ENCODE results near the gene AKNA. TPM values are rescaled to one million over a fixed set of nuclear protein-coding genes. Genes with fewer than 3 reads are reported as not detected.

AKNA gene
- polyA plus RNA-seq, 10 donors: 8.2 to 15.5 (median 9.6) TPM

DNA sequence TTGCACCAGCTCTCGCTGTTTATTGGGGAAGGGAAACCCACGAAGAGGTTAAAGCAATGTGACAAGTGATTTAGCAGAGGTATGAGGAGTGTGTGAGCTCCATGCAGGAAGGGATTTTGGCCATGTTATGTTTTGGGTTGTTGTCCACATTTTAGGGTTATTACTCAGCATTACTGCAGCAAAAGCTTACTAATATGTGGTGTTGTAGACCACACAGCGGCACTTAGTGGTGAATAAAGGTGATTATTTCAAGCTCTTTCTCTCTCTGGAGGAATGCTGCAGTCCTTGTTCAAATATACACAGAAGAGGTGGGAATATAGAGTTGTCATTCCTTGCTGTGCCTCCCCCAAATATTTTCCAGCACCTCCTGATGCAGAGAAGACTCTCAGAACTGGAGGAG, 29.7 kb upstream of the AKNA start:
- peak in 1 of 3 donors; percentile 52 for DNase-seq

DNA sequence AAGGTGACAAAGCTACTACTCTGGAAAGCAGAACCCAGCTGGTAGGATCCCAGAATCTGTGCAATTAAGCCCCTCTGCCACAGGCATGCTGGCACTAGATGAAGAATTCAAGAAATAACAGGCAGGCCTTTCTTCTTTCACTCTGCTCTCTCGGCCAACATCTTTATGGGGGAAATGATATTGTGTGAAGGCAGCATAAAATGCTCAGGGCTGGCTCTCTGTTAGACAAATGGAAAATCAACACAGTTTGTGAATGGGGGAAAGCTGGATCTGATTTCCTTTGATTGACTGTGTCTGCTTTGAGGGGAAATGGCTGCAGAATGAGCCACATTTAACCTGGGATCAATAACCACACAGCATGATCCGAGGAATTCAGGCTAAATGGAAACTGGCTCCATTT, 29.1 kb upstream of the AKNA start:
- no peak for DNase-seq

GRCh38 chr9:114416290-114416689, 28.5 kb upstream of the AKNA start:
- no peak for DNase-seq

GRCh38 chr9:114414346-114414745, 26.6 kb upstream of the AKNA start:
- no peak for DNase-seq

DNA sequence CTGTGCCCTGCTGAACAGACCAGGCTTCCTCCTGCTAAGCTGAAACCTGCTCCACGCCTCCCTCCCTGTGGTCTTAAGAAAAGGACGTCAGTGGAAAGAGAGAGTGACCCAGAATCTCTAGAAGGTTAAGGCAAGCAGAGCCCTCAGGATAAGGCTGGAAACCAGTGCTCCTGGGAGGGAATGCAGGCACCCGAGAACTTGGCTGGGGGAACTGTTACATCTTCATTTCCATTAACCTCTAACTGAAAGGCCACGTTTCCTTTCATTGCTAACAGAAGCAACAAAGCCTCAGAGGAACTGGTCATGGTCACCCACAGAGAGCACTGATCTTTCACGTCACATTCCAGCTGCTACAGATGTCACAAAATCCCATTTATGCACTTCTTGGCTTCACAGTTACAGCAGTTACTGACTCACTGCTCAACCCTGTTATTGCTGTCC, 26.1 kb upstream of the AKNA start:
- DNase-seq: peak in 2 of 3 donors; percentile 48 to 59

- DNase-seq: no peak
Measured at GRCh38 chr9:114412048-114412683, 24.4 kb upstream of the AKNA start.

GRCh38 chr9:114411452-114411851, 23.7 kb upstream of the AKNA start:
- no peak for DNase-seq

- DNase-seq: no peak
Measured at GRCh38 chr9:114410910-114411309, 23.1 kb upstream of the AKNA start.

- no peak for DNase-seq
Measured at GRCh38 chr9:114409842-114410241, 22.1 kb upstream of the AKNA start.

- no peak for DNase-seq
Measured at GRCh38 chr9:114409103-114409780, 21.5 kb upstream of the AKNA start.

- DNase-seq: no peak
Measured at GRCh38 chr9:114408645-114409044, 20.9 kb upstream of the AKNA start.

DNA sequence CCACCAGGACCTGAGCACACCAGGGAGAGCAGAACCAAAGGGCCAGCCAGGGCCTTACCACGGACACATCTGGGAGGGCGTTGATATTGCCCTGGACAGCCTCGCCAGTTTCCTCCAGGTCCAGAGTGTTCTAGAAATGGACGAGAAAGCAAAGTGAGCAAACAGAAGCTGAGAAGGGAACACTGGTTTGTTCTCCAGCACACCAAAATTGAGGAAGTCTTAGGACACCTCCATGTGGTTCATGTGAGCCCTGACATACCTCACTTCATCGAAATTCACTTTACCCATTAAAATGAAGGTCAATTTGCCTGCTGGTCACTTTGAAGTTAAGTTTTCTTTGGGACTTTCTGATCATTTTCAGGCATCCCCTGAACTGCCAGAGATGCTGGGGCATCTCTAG, 20.1 kb upstream of the AKNA start:
- DNase-seq: no peak

GRCh38 chr9:114406441-114406840, 18.7 kb upstream of the AKNA start:
- no peak for DNase-seq

DNA sequence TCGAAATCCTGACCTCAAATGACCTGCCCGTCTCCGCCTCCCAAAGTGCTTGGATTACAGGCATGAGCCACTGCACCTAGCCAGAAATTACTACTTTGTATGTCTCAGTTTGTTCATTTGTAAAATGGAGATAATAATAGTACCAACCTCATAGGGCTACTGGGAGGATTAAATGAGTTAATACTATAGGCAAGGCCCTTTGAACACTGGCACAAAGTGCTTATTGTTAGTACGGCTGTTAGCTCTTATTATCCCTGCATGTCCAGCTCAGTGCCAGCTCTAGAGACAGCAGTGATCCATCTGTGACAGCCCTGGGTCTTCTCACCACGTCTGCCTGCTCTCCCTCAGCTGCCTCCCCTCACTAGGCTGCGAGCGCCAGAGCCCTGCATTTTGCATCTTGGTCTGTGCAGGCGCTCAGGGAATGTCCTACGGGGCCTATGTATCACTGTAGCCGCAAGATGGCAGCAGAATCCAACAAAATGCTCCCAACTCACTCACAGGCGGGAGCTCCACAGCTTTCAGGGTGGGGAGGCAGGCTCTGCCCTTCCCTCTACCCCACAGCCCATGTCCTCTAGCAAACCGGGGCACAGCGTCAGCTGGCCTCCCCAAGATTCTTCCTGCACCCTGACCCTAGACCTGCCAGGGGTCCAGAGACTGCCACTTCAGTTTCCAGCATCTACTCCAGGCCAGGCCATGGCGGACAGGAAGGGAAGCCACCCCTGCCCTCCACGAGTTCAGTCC, 17.7 kb upstream of the AKNA start:
- DNase-seq: peak; percentile 78 to 91 (median 84)

DNA sequence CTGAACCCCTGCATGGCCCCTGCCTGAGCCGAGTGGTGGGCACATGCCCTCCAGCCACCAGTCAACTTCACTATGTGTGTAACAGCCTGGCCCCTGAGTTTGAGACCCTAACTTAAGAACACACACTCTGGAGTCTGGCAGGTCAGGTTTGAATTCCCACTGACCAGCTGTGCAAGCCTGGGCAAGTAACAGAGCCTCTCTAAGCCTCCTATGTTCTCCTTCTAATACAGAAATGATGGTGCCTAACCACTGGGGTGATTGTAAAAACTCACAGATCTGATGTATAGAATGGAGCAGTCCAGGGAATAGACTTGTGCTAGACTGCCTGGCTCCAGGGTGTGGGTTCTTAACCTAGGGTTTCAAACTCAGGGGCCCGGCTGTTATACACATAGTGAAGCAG, 16.7 kb upstream of the AKNA start:
- DNase-seq: no peak

DNA sequence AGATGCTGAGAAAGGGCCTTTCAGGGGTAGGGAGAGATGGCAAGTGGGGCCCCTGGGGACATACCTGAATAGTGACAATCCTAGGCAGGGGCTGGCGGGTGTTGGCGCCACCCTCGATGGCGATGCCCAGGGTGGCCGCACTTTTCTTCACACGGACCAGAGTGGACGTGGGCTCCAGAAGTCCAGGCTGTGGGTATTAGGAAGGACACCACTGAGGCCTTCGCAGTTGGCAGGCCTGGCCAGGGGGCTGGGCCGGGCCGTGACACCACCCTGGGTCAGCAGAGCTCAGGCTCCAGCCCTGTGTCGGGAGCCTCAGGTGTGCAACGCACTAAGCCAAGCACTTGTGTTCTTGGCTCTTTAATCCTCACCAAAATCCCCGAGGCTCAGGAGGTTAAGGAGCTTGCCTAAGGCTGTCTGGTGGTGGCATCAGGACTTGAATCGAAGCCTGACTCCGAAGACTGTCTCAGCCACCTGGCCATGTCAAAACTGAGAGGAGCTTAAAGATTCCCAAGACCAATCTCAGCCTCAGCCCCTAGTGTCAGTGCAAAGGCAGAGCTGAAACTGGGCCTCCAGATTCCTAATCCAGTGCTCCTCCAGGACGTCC, 15.5 kb upstream of the AKNA start:
- no peak for DNase-seq

DNA sequence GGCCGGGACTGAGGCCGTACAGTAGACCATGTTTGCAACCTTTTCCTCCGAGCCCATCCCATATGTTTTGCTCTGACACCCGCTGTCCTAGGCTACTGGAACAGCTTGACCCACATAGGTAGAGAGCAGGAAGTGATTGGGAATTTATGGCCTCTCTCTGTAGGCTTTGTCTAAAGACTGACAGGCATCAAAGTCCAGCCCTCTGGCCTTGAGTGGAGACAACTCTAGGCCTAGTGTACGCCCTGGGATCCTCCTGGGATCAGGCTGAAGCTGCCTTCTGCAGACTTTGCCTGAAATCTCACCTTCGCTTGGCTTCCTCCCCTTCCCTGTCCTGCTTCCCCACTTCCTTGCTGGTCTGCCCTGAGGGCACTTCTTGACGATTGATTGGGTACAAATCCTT, 13.6 kb upstream of the AKNA start:
- no peak for DNase-seq

GRCh38 chr9:114400772-114401171, 13.0 kb upstream of the AKNA start:
- DNase-seq: no peak

- DNase-seq: no peak
Measured at GRCh38 chr9:114400219-114400618, 12.4 kb upstream of the AKNA start.

- no peak for DNase-seq
Measured at GRCh38 chr9:114399381-114399780, 11.6 kb upstream of the AKNA start.

DNA sequence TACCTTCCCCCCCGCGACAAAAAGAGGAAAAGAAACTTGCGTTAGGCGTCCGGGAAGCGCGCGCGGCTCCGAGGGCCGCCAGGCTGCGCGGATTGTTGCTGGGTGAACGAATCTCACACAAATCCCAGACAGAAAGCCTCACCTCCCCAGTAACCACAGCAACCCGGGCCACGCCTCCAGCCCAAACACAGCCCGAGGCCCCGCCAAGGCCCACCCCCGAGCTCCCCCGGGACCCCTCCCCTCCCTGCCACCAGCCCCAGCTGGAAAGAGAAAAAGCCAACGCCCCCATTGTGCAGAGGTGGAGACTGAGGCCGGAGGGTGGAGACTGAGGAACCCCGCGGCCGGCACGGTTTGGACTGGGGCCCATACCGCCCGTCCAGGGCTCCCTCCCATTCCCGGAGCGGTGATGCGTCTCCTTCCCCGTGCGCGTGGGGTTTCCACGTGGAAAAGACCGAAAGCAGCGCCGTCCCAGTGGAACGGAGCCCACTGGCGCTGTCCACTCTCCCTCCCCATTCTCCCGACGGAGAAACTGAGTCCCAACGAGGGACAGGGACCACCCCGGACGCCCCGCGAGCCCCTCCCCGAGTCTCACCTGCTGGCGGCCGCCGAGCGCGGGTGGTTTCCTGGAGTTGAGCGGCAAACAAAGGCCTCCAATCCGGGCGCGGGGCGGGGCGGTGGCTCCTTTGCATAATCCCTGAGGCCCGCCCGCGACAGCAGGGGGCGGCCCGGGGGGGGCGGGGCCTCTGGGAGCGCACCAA, 10.2 kb upstream of the AKNA start:
- peak; percentile 93 to 98 (median 95) for DNase-seq
